ENCODE results near the gene OSTC. TPM values are rescaled to one million over a fixed set of nuclear protein-coding genes. Genes with fewer than 3 reads are reported as not detected.

The OSTC gene
- total RNA-seq: 30.5 TPM
- long read RNA-seq, transcript OSTC-201 (4 exons, 1,077 nt): major isoform, 14 of 15 reads
- long read RNA-seq, partial matches to known transcripts: 0 of 15 reads
- long read RNA-seq, other reads (novel, unspliced or antisense): 0 of 15 reads

- intact Hi-C loops (cut with DNase I): loop anchor here (1.0 kb wide), 1 partner anchor 30 kb away; the partner anchor contains the start of gene RPL34
- ATAC-seq: peak; percentile 98
- peak; percentile 98 for DNase-seq (ENCODE audit: missing footprints)
Observed at GRCh38 chr4:108650212-108651013, at the start of gene OSTC. TSS of gene OSTC (plus strand) at chr4:108650599. CDS start at chr4:108650656, 57 bp downstream.

- no peak for ATAC-seq
- intact Hi-C loops (cut with DNase I): no loop called here
Observed at GRCh38 chr4:108601106-108601505, 49.3 kb upstream of the OSTC start.

GRCh38 chr4:108601532-108601931, 48.9 kb upstream of the OSTC start:
- intact Hi-C loops (cut with DNase I): no loop called here
- DNase-seq (ENCODE audit: missing footprints): no peak
- ATAC-seq: no peak

More at GRCh38 chr4:108601106-108601505, 49.3 kb upstream of the OSTC start:
- no peak for DNase-seq (ENCODE audit: missing footprints)

GRCh38 chr4:108602163-108602562, 48.2 kb upstream of the OSTC start:
- intact Hi-C loops (cut with DNase I): no loop called here
- DNase-seq (ENCODE audit: missing footprints): no peak
- ATAC-seq: no peak

GRCh38 chr4:108607079-108607815, 43.2 kb upstream of the OSTC start:
- intact Hi-C loops (cut with DNase I): no loop called here
- ATAC-seq (no peak), DNase-seq (ENCODE audit: missing footprints) (no peak)

DNA sequence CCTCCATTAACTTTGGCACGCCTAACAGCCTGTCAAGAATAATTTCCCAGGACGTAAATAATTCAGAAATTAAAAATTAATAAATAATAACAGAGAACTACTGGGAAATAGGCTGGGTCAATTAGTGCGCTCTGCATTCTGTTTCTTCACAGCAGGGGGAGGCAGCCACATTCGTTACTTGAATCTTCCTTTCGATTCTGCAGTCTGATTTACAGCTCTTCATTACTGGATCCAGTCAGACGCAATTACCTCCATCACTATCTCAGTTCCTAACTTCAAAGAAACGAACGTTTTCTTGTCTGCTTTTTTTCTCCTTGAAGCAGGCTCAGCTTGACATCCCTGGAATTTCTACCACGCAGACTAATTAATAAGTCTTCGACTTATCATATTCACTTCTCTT, 39.0 kb upstream of the OSTC start:
- ATAC-seq (no peak), DNase-seq (ENCODE audit: missing footprints) (no peak)
- intact Hi-C loops (cut with DNase I): no loop called here

DNA sequence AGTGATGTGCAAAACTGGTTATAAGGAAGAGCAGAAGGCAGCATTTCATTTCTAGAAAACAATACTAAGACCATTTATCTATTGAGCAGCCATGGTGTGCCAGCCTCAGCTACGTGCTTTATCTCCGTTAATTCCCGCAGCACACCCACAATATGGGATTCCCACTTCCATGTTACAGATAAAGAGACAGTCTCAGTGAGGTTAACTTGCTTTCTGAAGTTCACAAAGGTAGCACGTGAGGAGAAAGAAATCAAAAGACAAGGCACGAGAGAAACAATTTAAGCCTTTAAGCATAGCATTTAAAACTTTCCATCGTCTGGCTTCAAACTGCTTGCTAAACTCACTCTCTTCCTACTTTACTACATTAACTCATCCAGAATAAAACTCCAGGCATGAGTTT, 38.0 kb upstream of the OSTC start:
- no peak for ATAC-seq
- intact Hi-C loops (cut with DNase I): no loop called here
- no peak for DNase-seq (ENCODE audit: missing footprints)

DNA sequence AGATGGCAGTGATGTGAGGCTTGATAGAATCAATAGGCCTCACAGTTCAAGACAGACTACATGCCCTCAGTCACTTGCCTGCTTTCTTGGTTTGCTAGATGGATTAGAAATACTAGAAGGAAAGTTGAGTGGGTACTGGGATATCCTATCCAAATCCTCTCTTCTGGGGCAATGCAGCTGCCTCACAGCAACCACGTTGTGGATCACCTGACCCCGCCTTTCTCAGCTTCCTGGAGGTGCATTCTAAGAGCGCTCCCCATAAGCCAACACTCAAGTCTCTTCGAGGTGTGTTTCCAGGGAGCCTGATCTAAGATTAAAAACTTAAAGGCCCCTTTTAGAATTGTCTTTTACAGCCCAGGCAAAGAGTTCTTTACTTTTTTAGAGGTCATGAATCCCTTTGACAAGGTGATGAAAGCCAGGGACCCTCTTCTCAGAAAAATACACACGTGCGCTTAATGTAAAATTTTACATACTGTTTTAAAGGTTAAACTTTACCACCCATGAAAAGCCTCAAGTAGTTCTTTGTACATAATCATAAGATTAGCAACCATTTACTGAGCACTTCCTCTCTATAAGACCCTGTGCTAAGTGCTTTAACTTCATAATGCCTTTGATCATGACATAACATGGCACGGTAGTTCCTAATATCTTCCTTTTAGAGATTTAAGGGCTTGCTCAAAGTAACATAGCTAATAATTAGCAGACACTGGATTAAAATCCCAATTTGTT, 30.9 kb upstream of the OSTC start:
- ATAC-seq (no peak), DNase-seq (ENCODE audit: missing footprints) (no peak)
- intact Hi-C loops (cut with DNase I): loop anchor here (1.0 kb wide), 1 partner anchor 31 kb away; the partner anchor contains the start of gene OSTC

DNA sequence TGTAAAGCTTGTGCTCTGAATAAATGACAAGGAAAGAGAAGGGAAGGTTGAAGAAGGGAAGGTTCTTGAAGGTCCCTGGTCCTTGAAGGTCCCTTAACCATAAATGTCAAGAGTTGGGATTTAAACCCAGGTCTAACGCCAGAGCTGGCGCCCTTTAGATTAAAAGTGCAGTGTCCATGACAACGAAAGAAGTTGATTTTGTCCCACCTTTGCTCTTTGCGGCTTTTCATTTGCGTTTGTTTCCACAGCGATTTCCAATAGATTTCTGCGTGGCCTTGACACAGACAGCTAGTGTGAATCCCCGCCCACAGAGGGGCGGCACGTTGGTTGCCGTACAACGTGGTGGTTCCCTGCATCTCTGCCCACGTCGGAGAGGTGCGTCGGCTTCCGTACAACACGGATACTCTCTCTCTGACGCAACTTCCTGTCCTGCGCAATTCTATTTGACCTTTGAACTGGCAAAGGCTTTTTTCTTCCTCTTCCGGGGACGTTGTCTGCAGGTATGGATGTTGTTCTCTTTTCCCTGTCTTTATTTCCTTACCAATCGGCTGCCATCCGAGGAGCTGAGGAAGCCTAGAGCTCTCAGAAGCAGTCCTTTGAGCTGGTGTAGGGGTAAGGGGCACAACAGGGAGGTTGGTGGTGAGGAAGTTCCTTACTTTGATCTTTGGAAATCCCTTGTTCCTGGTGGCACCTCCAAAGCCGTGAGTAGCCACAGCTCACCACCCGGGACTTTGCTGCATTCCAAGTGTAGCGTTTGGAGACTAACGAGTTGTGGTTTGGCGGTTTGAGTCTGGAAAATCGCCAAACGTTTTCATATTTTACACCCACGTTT, 30.1 kb upstream of the OSTC start, which contains the start of gene RPL34:
RPL34 (plus strand) TSS at position 476 of the 832 bp plus-strand sequence. CDS start 1,384 bp downstream, outside the sequence.
- DNase-seq (ENCODE audit: missing footprints) (peak; percentile 99), ATAC-seq (peak; percentile 100)
- intact Hi-C loops (cut with DNase I): loop anchor here (1.0 kb wide), 1 partner anchor 30 kb away; the partner anchor contains the start of gene OSTC

DNA sequence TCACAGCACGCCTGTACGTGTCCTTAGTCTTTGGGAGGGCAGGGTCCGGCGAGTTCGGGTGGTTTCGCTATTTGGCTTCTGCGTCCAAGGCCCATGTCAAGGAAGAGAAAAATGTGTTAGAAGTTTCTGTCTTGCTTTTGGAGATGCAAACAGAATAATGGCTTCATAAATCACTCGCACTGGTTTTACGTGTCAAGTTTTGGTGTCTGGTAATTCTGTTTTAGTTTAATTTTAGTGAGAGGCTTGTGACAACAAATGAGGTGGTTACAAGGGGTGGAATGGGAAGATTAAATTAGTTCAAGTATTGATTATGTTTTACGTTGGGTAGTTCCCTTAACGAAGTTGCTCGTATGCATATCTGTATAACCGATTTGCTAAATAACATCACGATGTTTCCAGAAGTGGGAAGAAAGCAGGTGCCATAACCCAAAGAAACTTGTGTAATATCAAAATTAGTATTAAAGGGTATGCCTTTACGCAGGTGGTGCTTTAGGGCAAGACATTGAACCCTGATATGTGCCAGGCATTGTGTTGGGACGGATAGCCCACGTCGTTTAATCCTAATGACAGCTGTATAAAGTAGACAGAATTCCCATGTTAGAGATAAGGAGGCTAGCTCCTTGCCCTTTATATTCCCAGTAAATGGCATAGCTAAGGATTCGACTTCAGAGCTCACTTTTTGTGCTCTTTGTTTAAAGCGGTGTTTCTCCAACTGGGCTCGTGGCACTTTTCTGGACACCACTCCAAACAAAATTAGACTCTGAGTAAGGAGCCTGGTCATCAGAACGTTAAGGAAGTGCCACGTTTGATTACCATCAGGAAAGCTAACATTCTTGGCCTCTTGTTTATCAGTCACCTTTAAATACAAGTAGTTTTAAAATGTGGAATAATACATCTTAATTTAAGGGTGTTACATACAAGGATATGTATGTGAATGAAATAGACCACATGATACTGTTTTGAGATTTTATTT, 29.2 kb upstream of the OSTC start:
- no peak for ATAC-seq
- intact Hi-C loops (cut with DNase I): loop anchor here (1.0 kb wide), 1 partner anchor 29 kb away; the partner anchor contains the start of gene OSTC
- no peak for DNase-seq (ENCODE audit: missing footprints)

DNA sequence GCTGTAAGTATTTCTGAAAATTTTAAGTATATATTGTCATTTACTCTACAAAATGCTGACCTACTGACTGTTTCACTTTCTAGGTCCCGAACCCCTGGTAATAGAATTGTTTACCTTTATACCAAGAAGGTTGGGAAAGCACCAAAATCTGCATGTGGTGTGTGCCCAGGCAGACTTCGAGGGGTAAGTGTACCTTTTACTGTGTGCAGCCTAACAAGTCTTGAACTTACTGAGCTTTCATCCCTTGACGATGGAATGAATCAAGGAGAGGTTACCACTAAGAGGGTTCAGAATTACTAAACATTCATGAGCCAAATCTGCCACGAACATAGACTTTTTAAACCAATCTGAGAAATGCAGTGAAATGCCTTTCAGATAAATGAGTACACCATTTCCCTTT, 28.4 kb upstream of the OSTC start:
- ATAC-seq (no peak), DNase-seq (ENCODE audit: missing footprints) (no peak)
- intact Hi-C loops (cut with DNase I): no loop called here

GRCh38 chr4:108622828-108623227, 27.6 kb upstream of the OSTC start:
- intact Hi-C loops (cut with DNase I): no loop called here

GRCh38 chr4:108624263-108625056, 25.9 kb upstream of the OSTC start:
- DNase-seq (ENCODE audit: missing footprints) (no peak), ATAC-seq (no peak)
- intact Hi-C loops (cut with DNase I): no loop called here

More at GRCh38 chr4:108622828-108623227, 27.6 kb upstream of the OSTC start:
- ATAC-seq (no peak), DNase-seq (ENCODE audit: missing footprints) (no peak)

DNA sequence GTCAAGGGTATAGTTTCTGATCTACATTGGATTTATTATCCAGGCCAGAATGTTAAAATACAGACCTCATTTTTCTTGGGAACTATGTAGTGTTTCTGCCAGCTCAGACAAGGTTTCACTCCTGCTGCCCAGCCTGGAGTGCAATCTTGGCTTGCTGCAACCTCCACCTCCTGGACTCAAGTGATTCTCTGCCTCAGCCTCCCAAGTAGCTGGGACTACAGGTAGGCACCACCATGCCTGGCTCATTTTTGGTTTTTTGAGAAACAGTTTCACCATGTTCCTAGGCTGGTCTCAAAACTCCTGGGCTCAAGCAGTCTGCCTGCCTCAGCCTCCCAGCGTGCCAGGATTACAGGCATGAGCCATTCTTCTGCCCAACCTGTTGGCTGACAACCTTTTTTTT, 24.3 kb upstream of the OSTC start:
- intact Hi-C loops (cut with DNase I): no loop called here
- no peak for DNase-seq (ENCODE audit: missing footprints)

DNA sequence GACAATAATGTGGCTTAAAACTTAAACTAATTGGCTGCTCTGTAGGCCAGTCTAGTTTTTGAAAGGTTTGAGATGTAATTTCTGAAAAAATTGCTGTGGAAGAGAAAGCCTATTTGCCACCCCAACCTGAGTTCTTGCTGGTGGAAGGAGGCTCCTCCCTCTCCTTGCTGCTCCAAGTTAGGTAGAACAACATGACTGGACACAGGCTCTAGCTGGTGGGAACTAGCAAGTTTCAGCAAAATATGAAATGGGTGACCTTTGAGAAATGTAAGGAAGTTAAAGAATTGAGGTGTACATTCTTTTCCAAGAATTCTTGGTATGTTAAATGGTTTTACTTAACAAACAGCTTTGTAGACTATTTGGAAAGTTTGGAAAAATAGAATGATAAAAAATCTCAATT, 22.0 kb upstream of the OSTC start:
- intact Hi-C loops (cut with DNase I): no loop called here
- DNase-seq (ENCODE audit: missing footprints): no peak
- no peak for ATAC-seq

More for the DNA sequence above, 24.3 kb upstream of the OSTC start:
- no peak for ATAC-seq

- intact Hi-C loops (cut with DNase I): no loop called here
- no peak for DNase-seq (ENCODE audit: missing footprints)
- ATAC-seq: no peak
Observed at GRCh38 chr4:108635070-108635655, 15.2 kb upstream of the OSTC start.

All from Right ventricle myocardium inferior (tissue), 1 donor.